ENCODE results near the gene FAM72B.
"Not testable (repeated sequence)": the region's sequence is repeated elsewhere in the genome, so short reads cannot be mapped to it uniquely, and the experiment has no call there.

FAM72B gene

GRCh38 chr1:121184290-121185127 is at the start of gene FAM72B, which contains the start of gene SRGAP2C:
Gene FAM72B (minus strand): TSS chr1:121184340. CDS start chr1:121183489, 851 bp downstream.
Gene SRGAP2C (plus strand): TSS chr1:121184975. CDS start chr1:121187447, 2,472 bp downstream.
- in situ Hi-C loops (cut with MboI; ENCODE audit: low sequenced_read_pairs): not testable (repeated sequence)

DNA sequence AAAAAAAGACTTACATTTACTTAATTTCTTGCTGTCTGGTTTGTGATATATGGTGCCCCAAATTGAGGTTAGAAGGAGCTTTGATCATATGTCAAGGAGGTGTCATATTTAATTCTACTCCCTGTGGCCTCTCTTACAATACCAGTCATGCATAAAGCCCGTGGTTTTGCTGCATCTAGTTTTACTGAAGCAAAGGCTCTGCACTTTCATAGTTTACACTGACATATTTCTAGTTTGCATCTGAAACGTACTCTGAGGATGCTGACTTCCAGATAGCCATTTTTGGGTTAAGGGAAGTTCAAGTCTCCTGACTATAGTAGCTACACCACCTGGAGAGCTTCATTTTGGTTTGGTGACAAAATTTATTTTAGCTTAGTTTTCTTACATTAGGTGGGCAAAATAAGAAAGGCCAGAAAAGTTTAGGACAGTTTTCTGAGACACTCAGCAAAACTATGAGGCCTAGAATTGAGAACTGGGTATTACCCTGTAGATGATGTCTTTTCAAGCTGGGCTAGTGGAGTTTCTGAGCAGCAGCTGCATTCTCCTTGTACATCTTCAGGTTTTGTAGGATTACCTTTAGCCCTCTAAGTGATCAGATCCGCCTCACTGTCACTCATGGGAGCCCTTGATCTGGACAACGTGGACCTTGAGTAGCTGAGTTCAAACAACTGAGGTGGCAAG is 48.4 kb upstream of the FAM72B start:
- in situ Hi-C loops (cut with MboI; ENCODE audit: low sequenced_read_pairs): not testable (repeated sequence)

DNA sequence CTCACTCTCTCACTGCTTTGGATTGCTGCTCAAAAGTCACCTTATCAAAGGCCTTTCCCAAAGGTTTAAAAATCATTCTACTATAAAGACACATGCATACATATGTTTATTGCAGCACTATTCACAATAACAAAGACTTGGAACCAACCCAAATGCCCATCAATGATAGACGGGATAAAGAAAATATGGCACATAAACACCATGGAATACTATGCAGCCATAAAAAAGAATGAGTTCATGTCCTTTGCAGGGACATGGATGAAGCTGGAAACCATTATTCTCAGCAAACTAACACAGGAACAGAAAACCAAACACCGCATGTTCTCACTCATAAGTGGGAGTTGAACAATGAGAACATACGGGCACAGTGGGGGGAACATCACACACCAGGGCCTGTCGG is 46.5 kb upstream of the FAM72B start:
- in situ Hi-C loops (cut with MboI; ENCODE audit: low sequenced_read_pairs): not testable (repeated sequence)

DNA sequence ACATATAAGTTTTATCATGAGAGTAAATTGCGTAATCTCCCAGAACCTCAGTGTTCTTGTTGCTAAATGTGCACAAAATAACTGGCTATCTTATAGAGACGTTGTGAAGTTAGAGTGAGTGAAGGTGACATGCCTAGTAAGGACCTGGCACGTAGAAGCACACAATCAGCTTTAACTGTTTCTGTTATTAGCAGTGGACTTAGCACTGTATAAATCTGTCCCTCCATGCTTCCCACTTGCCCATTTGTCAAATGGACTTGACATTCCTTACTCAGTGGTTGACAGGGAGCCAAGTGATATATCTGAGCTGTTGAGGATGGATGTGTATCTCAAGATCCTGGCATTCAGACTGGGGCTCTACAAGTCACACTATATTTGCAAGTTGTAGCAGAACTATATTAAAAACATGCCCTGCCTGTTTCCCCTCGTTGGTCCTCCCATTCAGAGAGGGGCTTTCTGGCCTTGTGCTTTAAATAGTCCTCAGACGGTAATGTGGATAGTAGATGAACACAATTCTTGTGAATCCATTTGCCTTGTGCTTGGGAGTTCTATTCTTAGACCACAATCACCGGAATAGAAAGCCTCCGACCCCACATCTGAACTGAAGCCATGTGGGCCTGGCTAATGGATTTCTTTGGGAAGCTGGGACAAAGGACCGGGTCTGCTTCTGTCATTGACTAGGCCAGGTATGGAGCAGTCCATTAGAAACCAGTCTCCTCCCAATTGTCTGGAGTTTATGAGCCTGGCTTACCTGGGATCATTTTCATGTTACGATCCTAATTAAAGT is 43.6 kb upstream of the FAM72B start:
- in situ Hi-C loops (cut with MboI; ENCODE audit: low sequenced_read_pairs): not testable (repeated sequence)

GRCh38 chr1:121226925-121227324 is 42.8 kb upstream of the FAM72B start:
- in situ Hi-C loops (cut with MboI; ENCODE audit: low sequenced_read_pairs): not testable (repeated sequence)

GRCh38 chr1:121226295-121226904 is 42.3 kb upstream of the FAM72B start:
- in situ Hi-C loops (cut with MboI; ENCODE audit: low sequenced_read_pairs): not testable (repeated sequence)

GRCh38 chr1:121224714-121225113 is 40.6 kb upstream of the FAM72B start:
- in situ Hi-C loops (cut with MboI; ENCODE audit: low sequenced_read_pairs): not testable (repeated sequence)

- in situ Hi-C loops (cut with MboI; ENCODE audit: low sequenced_read_pairs): not testable (repeated sequence)
Observed at GRCh38 chr1:121221770-121222169, 37.6 kb upstream of the FAM72B start.

DNA sequence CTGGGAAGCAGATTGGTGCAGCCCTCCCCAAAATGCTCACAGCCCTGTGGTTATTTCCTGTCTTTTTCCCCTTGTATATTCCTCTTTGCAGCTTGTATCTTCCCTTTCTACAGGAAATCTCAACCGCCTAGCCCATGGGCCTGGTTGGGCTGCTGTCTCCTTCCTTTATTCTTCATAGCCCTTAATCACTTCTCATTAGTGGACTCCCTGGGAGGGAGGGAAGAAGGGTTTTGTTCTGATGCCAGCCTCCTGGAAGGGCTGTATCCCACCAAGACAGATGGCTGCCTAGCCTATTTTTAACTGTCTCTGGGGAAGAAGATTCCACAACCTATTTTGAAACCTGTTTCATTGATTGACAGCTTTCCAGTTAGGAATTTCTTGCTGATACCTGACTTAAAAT is 32.5 kb upstream of the FAM72B start:
- in situ Hi-C loops (cut with MboI; ENCODE audit: low sequenced_read_pairs): not testable (repeated sequence)

- in situ Hi-C loops (cut with MboI; ENCODE audit: low sequenced_read_pairs): not testable (repeated sequence)
Observed at GRCh38 chr1:121215699-121216417, 31.7 kb upstream of the FAM72B start.

GRCh38 chr1:121214544-121215156 is 30.5 kb upstream of the FAM72B start:
- in situ Hi-C loops (cut with MboI; ENCODE audit: low sequenced_read_pairs): not testable (repeated sequence)

- in situ Hi-C loops (cut with MboI; ENCODE audit: low sequenced_read_pairs): not testable (repeated sequence)
Observed at GRCh38 chr1:121213491-121213890, 29.4 kb upstream of the FAM72B start.

DNA sequence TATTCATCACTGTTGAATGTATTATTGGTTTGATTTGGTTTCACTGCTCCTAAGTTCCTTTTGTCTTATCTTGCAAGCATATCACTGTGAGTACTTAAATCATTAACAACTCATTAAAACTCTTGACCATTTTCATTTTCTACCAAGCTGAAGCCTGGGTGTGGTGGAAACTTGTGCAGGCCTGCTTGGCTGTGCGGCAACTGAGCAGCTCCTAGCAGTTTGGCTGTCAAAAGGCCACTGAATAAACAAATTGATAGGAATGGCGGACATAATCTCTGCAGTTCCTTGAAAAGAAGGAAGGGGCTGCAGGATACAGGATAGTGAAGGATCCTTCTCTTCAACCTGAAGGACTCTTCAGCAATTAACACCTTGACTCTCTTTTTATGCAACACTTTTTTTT is 26.6 kb upstream of the FAM72B start:
- in situ Hi-C loops (cut with MboI; ENCODE audit: low sequenced_read_pairs): not testable (repeated sequence)

DNA sequence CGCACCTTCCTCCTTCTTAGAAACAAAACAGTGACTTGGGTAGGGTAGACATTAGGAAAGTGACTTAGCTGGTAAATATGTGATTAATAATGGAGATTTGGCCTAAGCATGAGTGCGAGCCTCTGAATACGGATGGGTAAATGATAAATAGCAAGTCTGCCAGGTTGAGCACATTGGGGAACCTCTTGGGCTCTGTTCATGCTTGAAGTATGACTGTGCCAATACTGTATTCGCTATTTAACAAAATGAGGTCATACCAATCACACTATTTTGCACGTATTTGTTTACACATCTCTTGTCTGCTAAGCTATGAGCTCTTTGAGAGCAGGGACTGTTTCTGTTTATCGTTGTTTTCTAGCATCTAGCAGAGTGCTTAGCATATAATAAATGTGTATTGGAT is 24.2 kb upstream of the FAM72B start:
- in situ Hi-C loops (cut with MboI; ENCODE audit: low sequenced_read_pairs): not testable (repeated sequence)

DNA sequence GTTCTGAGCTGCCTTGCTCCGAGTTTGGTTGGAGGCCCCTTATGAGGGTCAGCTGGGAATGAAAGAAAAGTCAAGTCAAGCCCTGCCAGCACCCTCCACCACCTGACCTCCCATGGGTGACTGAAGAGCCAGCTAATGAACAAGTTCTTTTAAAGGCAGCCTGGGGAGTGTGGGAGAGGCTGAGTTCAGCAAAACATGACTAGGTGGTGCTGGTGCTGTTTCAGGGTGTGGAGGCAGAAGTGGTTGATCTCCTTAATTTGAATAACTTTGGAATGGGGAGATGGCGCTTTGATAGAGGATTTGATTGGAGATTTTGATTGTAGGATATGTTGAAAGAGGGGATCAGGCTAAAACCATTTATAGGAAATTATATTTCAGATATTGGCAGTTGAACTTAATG is 23.2 kb upstream of the FAM72B start:
- in situ Hi-C loops (cut with MboI; ENCODE audit: low sequenced_read_pairs): not testable (repeated sequence)

GRCh38 chr1:121205786-121206711 is 21.9 kb upstream of the FAM72B start:
- in situ Hi-C loops (cut with MboI; ENCODE audit: low sequenced_read_pairs): not testable (repeated sequence)

GRCh38 chr1:121202986-121203385 is 18.8 kb upstream of the FAM72B start:
- in situ Hi-C loops (cut with MboI; ENCODE audit: low sequenced_read_pairs): not testable (repeated sequence)
